ENCODE results near the gene DUSP28. TPM values are rescaled to one million over a fixed set of nuclear protein-coding genes. Genes with fewer than 3 reads are reported as not detected.

Gene DUSP28
- total and polyA plus RNA-seq, 4 donors = 1.9 to 4.1 (median 3.0) TPM

GRCh38 chr2:240513549-240514287 is 46.4 kb upstream of the DUSP28 start:
- TF ChIP-seq, protein P1, sequence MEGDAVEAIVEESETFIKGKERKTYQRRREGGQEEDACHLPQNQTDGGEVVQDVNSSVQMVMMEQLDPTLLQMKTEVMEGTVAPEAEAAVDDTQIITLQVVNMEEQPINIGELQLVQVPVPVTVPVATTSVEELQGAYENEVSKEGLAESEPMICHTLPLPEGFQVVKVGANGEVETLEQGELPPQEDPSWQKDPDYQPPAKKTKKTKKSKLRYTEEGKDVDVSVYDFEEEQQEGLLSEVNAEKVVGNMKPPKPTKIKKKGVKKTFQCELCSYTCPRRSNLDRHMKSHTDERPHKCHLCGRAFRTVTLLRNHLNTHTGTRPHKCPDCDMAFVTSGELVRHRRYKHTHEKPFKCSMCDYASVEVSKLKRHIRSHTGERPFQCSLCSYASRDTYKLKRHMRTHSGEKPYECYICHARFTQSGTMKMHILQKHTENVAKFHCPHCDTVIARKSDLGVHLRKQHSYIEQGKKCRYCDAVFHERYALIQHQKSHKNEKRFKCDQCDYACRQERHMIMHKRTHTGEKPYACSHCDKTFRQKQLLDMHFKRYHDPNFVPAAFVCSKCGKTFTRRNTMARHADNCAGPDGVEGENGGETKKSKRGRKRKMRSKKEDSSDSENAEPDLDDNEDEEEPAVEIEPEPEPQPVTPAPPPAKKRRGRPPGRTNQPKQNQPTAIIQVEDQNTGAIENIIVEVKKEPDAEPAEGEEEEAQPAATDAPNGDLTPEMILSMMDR (IDR thresholded peaks at IDR 0.05; ENCODE audit: low read depth, low read length, missing input control) = peak; percentile 68
- TF ChIP-seq RAD21 (IDR thresholded peaks at IDR 0.05) (peak; percentile 85 to 95), EGR1 (IDR thresholded peaks at IDR 0.05; ENCODE audit: low read depth in 2 of 2) (no peak), GABPA (IDR thresholded peaks at IDR 0.05 in 1 of 2, conservative IDR thresholded peaks at IDR 0.05 in 1 of 2) (no peak)
- peaks cover 0 to 8% (median 3%) of the 10 kb centered on the region in 4 donors for H3K36me3 ChIP-seq (ENCODE audit: control insufficient read depth in 4 of 4, insufficient read depth in 3 of 4, low read depth in 1 of 4, low read length in 3 of 4)
- H3K4me3 ChIP-seq (ENCODE audit: low read depth in 1 of 3, low read length in 3 of 3) = no peak overlapping the region
- H3K27ac ChIP-seq (ENCODE audit: low read depth in 1 of 2, low read length in 2 of 2) = no peak overlapping the region
- DNase-seq (ENCODE audit: low spot score) = peak; percentile 84
- H3K9ac ChIP-seq (ENCODE audit: low read depth in 1 of 2, low read length in 2 of 2) = no peak overlapping the region
- peaks cover 0 to 2% (median 0%) of the 10 kb centered on the region in 4 donors for H3K4me1 ChIP-seq (ENCODE audit: control insufficient read depth in 4 of 4, insufficient read depth in 4 of 4, low read length in 3 of 4)
- H3K27me3 ChIP-seq (ENCODE audit: control insufficient read depth in 4 of 4, insufficient read depth in 4 of 4, low read length in 3 of 4) = no peaks in the 10 kb centered on the region
- no peaks in the 10 kb centered on the region for H3K9me3 ChIP-seq (ENCODE audit: control insufficient read depth in 4 of 4, low read length in 3 of 4)
- WGBS = 55% methylated on average over 13 of the region's 13 CpGs

- TF ChIP-seq RAD21 (IDR thresholded peaks at IDR 0.05) = no peak
- no peak for TF ChIP-seq REST (IDR thresholded peaks at IDR 0.05)
- TF ChIP-seq RXRA (IDR thresholded peaks at IDR 0.05) = no peak
- TF ChIP-seq, protein P2, sequence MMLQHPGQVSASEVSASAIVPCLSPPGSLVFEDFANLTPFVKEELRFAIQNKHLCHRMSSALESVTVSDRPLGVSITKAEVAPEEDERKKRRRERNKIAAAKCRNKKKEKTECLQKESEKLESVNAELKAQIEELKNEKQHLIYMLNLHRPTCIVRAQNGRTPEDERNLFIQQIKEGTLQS (IDR thresholded peaks at IDR 0.05) = no peak
These were observed 45.5 kb upstream of the DUSP28 start for GRCh38 chr2:240514631-240515030.

GRCh38 chr2:240517342-240517741 is 42.8 kb upstream of the DUSP28 start:
- H3K36me3 ChIP-seq (ENCODE audit: control insufficient read depth in 4 of 4, insufficient read depth in 3 of 4, low read depth in 1 of 4, low read length in 3 of 4) = peaks cover 0 to 4% (median under 1%) of the 10 kb centered on the region in 4 donors
- H3K9me3 ChIP-seq (ENCODE audit: control insufficient read depth in 4 of 4, low read length in 3 of 4) = no peaks in the 10 kb centered on the region
- H3K27me3 ChIP-seq (ENCODE audit: control insufficient read depth in 4 of 4, insufficient read depth in 4 of 4, low read length in 3 of 4) = no peaks in the 10 kb centered on the region
- no peak for DNase-seq (ENCODE audit: low spot score)
- H3K9ac ChIP-seq (ENCODE audit: low read depth in 1 of 2, low read length in 2 of 2) = no peak overlapping the region
- peaks cover 0 to 2% (median 0%) of the 10 kb centered on the region in 4 donors for H3K4me1 ChIP-seq (ENCODE audit: control insufficient read depth in 4 of 4, insufficient read depth in 4 of 4, low read length in 3 of 4)
- no peak overlapping the region for H3K27ac ChIP-seq (ENCODE audit: low read depth in 1 of 2, low read length in 2 of 2)
- no peak overlapping the region for H3K4me3 ChIP-seq (ENCODE audit: low read depth in 1 of 3, low read length in 3 of 3)
- WGBS = 99% methylated on average over 4 of the region's 4 CpGs
- TF ChIP-seq RXRA (IDR thresholded peaks at IDR 0.05) (no peak), GABPA (IDR thresholded peaks at IDR 0.05 in 1 of 2, conservative IDR thresholded peaks at IDR 0.05 in 1 of 2) (no peak), NR2F2 (IDR thresholded peaks at IDR 0.05) (no peak), FOXA2 (IDR thresholded peaks at IDR 0.05) (no peak), EGR1 (IDR thresholded peaks at IDR 0.05; ENCODE audit: low read depth in 2 of 2) (no peak), JUND (IDR thresholded peaks at IDR 0.05) (no peak), TAF1 (conservative IDR thresholded peaks at IDR 0.05) (no peak), FOXA1 (IDR thresholded peaks at IDR 0.05) (no peak), YY1 (IDR thresholded peaks at IDR 0.05) (no peak), SP1 (IDR thresholded peaks at IDR 0.05) (no peak)
- TF ChIP-seq, protein P3, sequence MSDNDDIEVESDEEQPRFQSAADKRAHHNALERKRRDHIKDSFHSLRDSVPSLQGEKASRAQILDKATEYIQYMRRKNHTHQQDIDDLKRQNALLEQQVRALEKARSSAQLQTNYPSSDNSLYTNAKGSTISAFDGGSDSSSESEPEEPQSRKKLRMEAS (IDR thresholded peaks at IDR 0.05) = no peak
- TF ChIP-seq, protein P2 (IDR thresholded peaks at IDR 0.05) = no peak
- TF ChIP-seq, protein P1 (IDR thresholded peaks at IDR 0.05; ENCODE audit: low read depth, low read length, missing input control) = no peak

More at GRCh38 chr2:240514631-240515030, 45.5 kb upstream of the DUSP28 start:
- H3K27ac ChIP-seq (ENCODE audit: low read depth in 1 of 2, low read length in 2 of 2) = no peak overlapping the region
- no peak overlapping the region for H3K9ac ChIP-seq (ENCODE audit: low read depth in 1 of 2, low read length in 2 of 2)
- no peaks in the 10 kb centered on the region for H3K9me3 ChIP-seq (ENCODE audit: control insufficient read depth in 4 of 4, low read length in 3 of 4)
- DNase-seq (ENCODE audit: low spot score) = peak; percentile 28
- whole genome bisulfite sequencing = 97% methylated on average over 2 of the region's 2 CpGs
- no peaks in the 10 kb centered on the region for H3K27me3 ChIP-seq (ENCODE audit: control insufficient read depth in 4 of 4, insufficient read depth in 4 of 4, low read length in 3 of 4)
- peaks cover 0 to 2% (median 0%) of the 10 kb centered on the region in 4 donors for H3K4me1 ChIP-seq (ENCODE audit: control insufficient read depth in 4 of 4, insufficient read depth in 4 of 4, low read length in 3 of 4)
- peaks cover 0 to 6% (median 2%) of the 10 kb centered on the region in 4 donors for H3K36me3 ChIP-seq (ENCODE audit: control insufficient read depth in 4 of 4, insufficient read depth in 3 of 4, low read depth in 1 of 4, low read length in 3 of 4)
- H3K4me3 ChIP-seq (ENCODE audit: low read depth in 1 of 3, low read length in 3 of 3) = no peak overlapping the region
